Activated T-cell treated with anti-CD3 and anti-CD28 coated beads, Interleukin-2, amount 50 U/mL, for 1 hour (primary cell): ENCODE measurements around the gene GRIA3.
"Not testable (repeated sequence)": the region's sequence is repeated elsewhere in the genome, so short reads cannot be mapped to it uniquely, and the experiment has no call there.

Experiments used
- DNase-seq: peaks from one replicate; pipeline ENCODE4 v3.0.0-alpha.2; 2020

Gene GRIA3

DNA sequence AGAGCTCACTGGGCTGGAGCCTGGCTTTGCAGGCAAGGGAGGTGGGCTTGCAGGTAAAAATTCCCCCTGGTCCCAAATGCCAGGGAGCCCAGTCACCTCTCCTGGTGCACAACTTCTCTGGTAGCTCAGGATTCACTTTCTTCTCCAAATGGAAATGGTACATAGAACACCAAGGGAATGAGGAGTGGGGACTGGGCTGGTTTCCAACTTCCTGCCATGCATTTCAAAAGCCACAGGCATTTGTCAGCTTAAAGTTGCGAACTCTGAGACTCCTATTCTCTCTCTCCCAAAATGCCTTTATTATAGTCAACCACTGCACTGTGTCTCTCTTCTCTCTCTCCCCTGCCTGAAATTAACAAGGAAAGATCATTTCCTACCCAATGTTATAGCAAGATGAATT lies 177.3 kb downstream of the GRIA3 start:
- DNase-seq: no peak

GRCh38 chrX:123386196-123386595 lies 202.1 kb downstream of the GRIA3 start:
- DNase-seq: not testable (repeated sequence)

- DNase-seq: no peak
Observed at GRCh38 chrX:123392921-123393320, 208.8 kb downstream of the GRIA3 start.

- no peak for DNase-seq
Observed at GRCh38 chrX:123399709-123400108, 215.6 kb downstream of the GRIA3 start.

DNA sequence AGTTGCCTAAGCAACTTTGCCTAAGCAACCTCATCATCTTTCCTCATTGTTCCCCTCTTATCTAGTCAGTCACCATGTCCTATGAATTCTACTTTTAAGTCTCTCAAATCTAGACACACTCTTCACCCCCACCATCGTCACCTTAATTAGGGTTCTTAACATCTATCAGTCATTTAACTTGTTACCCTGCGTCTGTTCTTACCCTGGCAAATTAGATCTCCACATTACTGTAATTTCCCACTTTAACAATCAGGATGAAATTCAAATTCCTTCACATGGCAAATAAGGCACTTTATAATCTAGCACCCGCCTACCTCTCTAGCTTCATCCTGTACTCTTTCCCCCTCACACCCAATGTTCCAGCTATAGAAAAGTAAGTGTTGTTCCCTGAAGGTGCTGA lies 221.2 kb downstream of the GRIA3 start:
- no peak for DNase-seq

GRCh38 chrX:123408821-123409737 lies 225.0 kb downstream of the GRIA3 start:
- DNase-seq: no peak

DNA sequence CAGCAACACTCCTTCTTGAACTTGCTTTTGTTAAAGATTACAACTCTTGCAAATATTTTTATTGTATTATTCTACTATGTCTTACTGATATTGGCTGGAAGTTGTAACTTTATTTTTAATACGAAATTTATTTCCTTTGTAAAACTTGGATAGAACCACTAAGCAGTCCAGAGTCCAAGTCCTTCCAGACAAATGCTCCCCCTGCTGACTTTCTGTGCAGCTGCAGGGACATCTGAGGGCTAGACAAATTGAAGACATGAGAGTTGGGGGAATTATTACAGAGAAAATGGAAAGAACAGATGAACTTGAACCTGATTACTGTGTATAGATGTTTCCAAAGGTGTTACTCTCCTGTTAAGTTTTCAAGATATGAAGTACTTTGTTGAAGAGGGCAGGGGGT lies 238.8 kb downstream of the GRIA3 start:
- DNase-seq: no peak

DNA sequence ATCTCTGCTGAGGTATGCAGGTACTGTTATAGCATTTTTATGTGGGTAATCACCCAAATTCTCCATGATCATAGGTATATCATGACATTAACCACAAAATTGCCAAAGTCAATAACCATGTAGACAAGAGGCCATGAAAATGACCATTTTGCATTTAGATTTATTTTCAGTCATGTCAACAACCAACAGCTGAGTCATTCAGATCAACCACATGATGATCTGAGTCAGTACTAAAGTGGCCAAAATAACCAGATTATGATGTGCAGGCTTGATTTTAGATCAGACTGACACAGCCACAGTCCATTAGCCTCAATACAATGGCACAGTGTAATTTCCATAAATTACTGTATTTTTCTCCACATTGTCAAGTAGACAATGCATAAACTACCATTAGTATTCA lies 240.5 kb downstream of the GRIA3 start:
- no peak for DNase-seq

DNA sequence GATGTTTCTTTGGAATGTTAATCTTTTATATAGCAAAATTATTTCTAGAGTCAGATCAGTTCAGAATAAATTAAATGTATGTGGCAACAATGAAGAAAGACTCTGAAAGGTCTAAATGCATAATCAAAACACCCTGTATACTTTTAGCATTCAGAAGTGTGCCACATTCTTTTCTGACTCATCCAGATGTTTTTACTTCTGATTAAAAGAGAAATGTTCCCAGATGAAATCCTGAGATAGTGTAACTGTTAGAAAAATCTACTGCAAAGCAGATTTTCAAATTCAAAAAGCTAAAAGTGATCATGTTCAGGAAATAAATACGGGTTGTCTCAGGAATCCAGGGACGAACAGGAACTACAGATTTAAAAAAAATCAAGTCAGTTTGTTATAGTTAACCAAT lies 241.4 kb downstream of the GRIA3 start:
- DNase-seq: no peak

- no peak for DNase-seq
Observed at GRCh38 chrX:123425904-123426303, 241.8 kb downstream of the GRIA3 start.

DNA sequence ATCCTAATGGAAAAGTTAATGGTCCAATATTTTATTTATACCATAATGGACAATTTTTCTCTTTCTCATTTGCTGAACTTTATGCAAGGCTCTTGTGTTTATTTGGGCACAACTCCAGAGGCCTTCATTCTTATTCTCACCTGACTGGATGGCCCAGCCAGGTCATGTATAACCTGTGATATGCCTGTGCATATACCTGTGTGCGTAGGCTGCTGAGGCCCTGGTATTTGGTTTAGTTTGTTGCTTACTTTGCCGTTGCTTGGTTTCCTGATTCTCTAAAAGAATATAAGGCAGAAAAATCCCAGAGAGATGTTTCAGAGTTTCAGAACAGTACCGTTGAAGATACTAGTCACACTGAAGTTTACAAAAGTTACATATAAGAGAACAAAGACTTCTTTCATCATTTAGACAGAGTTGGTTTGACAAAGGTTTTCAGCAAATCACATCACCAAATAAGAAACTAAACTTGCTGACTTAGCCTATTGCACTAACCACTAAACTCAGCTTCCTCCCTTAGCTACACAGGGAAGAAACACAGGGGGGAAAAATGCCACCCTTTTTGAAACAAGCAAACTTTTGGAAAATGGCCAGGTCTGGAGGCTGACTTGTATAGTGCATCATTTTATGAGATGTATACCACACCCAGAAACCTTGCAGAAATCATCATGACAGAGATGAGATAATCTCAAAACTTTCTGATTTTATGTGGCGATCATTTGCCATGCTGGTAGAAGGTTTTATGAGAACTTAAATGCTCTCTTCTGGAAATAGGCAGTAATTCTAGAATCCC lies 248.5 kb downstream of the GRIA3 start:
- DNase-seq: no peak

DNA sequence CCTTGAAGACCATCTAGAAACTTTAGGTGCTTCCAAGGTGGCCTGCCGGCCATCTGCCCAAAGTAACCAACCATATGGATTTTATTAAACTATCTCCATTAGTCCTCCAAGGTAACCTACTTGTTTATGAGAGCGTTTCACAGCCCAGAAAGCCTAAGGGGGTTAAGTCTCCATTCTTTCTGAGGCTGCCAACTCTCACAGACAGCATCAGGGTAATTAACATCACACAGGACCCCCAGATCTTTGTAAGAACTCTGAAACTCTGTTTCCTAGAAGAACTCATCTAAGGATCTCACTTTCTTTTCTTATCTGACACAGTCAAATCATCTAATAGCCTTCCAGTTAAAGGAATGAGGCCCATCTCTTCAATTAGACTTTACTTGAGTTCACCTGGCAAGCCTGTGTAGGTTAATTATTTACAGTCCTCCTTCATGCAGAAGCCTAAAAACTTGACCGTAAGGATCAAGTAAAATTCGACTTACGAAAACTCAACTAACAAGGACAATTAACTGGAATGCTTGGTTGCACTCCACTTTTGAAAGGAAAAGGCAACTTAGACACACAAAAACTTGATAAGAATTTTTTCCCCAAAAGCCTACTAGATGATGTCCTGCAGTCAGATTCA lies 252.5 kb downstream of the GRIA3 start:
- no peak for DNase-seq

DNA sequence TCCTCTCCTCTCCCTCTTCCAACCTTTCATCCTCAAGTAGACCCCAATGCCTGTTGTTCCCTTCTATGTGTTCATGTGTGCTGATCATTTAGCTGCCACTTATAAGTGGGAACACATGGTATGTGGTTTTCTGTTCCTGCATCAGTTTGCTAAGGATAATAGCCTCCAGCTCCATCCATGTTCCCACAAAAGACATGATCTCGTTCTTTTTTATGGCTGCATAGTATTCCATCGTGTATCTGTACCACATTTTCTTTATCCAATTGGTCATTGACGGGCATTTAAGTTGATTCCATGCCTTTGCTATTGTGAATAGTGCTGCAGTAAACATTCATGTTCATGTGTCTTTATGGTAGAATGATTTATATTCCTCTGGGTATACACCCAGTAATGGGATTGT lies 255.8 kb downstream of the GRIA3 start:
- DNase-seq: not testable (repeated sequence)

GRCh38 chrX:123442764-123443163 lies 258.7 kb downstream of the GRIA3 start:
- DNase-seq: no peak

DNA sequence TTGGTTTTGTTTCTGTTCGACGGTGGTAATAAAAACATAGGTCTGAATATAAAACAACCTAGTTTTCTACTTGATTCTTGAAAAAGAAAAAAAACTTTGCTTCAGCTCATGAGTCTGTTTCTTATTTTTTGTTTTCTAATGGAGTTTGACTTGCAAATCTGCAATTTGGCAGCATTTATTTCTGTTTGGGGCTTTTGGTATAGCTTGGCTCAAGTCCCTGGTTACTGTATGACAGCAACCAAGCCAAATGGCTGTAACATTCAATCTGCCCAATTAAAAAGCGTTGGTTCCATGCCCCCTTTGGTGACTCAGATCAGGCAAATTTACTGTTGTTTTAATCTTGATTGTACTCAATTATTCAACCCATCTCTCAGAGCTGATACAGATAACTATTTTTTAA lies 263.4 kb downstream of the GRIA3 start:
- no peak for DNase-seq

DNA sequence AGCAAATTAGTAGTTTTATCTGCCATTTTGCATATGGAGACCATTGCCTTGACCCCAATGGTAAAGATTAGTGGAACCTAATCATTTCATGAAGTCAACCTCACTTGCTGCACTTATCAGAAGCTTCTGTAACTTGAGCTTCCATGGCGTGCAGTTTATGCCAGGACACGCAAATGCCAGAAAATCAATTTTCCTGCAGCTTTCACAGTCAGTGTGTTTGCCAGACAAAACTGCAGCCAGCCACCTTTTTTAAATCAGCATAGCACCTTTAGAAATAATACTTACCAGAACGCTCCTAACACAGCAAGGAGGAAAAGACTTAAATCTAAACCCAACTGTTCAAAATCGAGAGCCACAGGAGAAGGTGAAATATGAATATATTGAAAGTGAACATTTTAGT lies 265.3 kb downstream of the GRIA3 start:
- DNase-seq: no peak

GRCh38 chrX:123450222-123450621 lies 266.1 kb downstream of the GRIA3 start:
- no peak for DNase-seq

GRCh38 chrX:123454712-123455431 lies 270.8 kb downstream of the GRIA3 start:
- no peak for DNase-seq

- no peak for DNase-seq
Observed at GRCh38 chrX:123455693-123456092, 271.6 kb downstream of the GRIA3 start.

GRCh38 chrX:123464709-123465108 lies 280.6 kb downstream of the GRIA3 start:
- no peak for DNase-seq

- DNase-seq: no peak
Observed at GRCh38 chrX:123468481-123468880, 284.4 kb downstream of the GRIA3 start.

GRCh38 chrX:123475068-123475724 lies 291.1 kb downstream of the GRIA3 start:
- DNase-seq: no peak
